Right renal cortex interstitium (tissue), 3 donors: ENCODE measurements around the gene ZDHHC16. TPM values are rescaled to one million over a fixed set of nuclear protein-coding genes. Genes with fewer than 3 reads are reported as not detected.
"Not testable (repeated sequence)": the region's sequence is repeated elsewhere in the genome, so short reads cannot be mapped to it uniquely, and the experiment has no call there.

Source experiments
- DNase-seq, 3 donors: peaks; one replicate each; pipeline ENCODE4 v3.0.0-alpha.2; 2013; ENCODE audit warnings: low read depth in 3 of 3, low spot score in 2 of 3
- polyA plus RNA-seq, 3 donors: library from polyadenylated mRNA; unstranded; fragments of 120-200 nt; gene quantifications; one replicate each; pipeline ENCODE4 v1.2.1, GENCODE V29; 2013; ENCODE audit not compliant: insufficient read length in 3 of 3

ZDHHC16 gene
- polyA plus RNA-seq = 10 to 100 TPM; 33.9 to 39.8 (median 37.5) TPM

DNA sequence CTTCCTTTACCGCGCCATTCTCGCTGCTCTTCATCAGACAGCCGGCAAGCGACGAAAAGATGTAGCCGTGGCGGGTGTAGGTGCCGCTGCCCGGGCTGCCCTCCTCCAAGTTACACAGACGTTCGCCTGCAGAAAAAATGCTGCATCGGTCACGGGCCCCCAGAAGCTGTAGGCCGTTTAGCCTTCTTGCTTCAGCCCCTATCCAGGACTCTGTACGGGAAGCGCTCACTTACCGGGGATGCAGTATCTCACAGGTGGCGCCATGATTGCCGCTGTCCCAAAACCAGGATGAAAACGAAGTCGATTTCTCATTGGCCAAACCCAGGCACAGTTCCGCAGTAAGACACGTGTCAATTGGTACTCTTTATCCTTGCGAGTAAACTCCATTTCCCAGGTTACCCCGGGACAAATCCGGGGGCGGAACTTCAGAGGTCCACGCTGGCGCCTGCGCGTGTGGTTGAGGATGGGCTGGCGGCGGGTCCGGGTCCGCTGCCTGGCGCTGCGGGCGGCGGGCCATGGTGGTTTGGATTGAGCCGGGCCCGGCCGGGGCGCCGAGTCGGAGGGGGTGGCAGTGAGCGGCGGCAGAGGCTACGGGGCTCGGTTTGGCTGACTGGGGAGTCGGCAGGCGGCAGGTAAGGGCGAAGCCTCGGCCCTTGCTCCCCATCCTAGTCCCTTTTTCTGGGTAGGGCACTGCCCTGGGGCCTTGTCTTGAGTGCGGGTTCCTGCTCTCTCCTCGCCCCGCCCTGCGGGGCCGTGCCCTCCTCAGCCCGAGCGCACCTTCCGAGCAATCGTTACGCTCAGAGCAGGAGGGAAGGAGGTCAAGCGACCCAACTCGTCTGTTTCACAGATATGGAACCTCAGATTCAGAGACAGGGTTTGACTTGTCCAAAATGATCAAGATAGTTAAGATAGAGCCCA, at the start of gene ZDHHC16, which contains the start of gene EXOSC1:
Gene ZDHHC16, plus strand, starts transcription at position 454 of the 918 bp plus-strand sequence. CDS start 5,501 bp downstream, outside the sequence.
Gene EXOSC1, minus strand, starts transcription at position 285 of the 918 bp plus-strand sequence. Its CDS starts 21 bp downstream, at position 264.
- peak; percentile 85 to 91 (median 87) for DNase-seq

DNA sequence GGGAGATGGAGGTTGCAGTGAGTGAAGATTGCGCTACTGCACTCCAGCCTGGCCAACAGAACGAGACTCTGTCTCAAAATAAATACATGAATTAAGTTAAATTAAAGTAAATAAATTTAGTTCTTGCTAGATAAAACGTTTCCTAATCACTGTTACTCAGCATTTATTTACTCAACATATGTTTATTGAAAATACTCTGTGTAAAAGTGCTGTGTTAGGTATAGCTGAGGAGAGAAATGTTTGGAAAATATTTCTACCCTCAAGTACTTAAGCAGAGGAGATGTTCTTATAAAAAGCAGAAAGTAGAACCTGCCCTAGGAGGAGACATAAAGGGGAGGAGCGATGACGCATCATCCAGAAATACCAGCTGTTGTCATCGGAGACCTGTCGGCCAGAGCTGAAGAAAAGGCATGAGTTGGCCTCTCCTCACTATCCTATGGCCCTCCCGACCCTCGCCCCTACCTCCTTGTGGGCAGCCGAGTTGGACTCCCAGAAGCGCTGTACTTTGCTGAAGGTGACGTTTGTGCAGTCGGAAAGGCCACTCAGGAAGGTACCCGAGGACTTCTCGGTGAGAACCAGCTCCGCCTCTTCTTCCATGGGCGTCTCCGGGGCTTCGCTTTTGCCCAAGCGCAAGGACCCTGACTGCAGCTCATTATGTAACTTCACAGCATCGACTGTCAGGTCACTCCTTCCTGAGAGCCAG, 46.0 kb upstream of the ZDHHC16 start:
- DNase-seq = no peak

DNA sequence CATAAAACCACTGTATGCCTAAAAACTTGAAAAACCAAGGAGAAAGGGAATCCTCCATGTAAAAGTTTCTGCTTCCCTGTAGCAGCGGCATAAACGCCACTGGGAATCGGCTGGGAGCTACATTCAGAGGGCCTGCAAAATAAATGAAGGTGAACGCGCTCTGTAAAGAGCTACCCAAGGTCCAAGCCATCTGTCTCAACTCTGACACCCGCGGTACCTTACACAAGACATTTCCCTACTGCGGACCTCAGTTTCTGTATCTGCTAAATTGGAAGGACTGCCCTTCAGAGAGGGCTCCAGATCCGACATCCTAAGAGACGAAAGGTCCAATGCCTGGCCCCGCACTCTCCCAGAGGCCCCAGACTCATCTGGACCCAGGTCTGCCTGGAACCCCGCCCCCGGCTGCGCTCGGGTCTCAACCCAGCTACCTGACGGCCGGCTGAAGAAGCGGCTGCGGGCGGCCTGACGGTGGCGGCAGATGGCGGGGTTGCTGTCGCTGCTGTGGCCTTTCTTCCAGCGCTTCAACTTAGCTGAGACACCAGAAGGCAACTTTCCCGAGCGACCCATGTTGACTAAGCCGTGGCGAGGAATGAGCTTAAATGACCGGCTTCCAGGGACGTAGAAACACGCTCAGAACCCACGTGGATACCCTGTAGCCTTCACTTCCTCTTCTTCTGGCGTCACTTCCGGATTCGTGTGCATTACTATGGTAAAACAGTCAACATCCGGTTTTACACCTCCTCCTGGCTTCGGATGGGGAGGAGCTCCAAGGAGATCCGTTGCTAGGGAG, 45.1 kb upstream of the ZDHHC16 start, which contains the start of gene RRP12:
Gene RRP12, minus strand, starts transcription at position 676 of the 790 bp plus-strand sequence. Its CDS starts 109 bp downstream, at position 567.
- peak; percentile 96 to 98 (median 97) for DNase-seq

DNA sequence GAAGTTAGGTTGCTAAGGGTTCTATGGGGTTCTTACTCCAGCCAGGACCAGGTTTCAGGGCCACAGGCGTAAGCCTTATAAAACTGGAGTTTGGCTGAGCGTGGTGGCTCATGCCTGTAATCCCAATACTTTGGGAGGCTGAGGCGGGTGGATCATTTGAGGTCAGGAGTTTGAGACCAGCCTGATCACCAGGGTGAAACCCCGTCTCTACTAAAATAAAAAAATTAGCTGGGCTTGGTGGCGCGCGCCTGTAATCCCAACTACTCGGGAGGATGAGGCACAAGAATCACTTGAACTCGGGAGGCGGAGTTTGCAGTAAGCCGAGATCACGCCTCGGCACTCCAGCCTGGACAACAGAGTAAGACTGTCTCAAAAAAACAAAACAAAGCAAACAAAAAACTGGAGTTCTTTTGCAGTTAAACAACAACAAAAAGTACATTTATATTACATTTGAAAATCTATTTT, 44.5 kb upstream of the ZDHHC16 start:
- DNase-seq = no peak

DNA sequence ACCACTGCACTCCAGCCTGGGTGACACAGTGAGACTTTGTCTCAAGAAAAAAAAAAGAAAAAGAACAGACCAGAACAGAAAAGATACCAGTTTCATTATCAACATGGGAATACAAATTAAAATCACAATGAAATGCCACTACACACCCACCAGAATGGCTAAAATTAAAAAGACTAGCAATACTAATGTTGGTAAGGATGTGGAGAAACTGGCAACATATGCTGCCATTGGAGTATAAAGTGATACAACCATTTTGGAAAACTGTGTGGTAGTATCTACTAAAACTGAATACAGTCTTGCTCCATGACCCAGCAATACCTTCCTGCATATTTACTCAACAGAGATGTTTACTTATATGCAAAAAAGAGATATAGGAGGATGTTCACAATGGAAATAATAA, 41.9 kb upstream of the ZDHHC16 start:
- DNase-seq = no peak

DNA sequence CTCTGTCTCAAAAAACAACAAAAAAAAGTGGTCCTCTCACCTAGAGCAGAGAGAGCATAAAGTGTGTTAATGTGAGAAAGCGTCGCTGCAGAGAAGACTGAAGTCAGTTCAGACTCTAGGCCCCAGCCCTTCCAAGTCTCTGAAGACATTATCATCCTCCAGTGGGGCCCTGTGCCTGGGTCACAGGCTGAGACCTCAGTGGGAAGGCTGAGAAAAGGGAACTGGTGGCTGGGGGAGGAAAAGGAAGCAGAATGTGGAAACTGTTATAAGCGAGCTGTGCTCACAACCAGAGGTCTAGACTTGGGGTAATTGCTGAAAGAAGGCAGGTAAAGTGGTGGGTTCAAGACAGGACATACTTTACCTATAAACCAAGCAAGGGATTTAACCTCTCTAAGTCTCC, 39.9 kb upstream of the ZDHHC16 start:
- DNase-seq = no peak

DNA sequence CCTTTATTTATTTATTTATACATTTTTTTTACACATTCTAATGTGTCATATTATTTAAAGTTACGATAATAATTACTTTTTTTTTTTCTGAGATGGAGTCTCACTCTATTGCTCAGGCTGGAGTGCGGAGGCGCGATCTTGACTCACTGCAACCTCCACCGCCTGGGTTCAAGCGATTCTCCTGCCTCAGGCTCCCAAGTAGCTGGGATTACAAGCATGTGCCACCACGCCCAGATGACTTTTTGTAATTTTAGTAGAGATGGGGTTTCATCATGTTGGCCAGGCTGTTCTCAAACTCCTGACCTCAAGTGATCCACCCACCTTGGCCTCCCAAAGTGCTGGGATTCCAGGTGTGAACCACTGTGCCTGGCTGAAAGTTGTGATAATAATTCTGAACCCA, 39.5 kb upstream of the ZDHHC16 start:
- not testable (repeated sequence) for DNase-seq

DNA sequence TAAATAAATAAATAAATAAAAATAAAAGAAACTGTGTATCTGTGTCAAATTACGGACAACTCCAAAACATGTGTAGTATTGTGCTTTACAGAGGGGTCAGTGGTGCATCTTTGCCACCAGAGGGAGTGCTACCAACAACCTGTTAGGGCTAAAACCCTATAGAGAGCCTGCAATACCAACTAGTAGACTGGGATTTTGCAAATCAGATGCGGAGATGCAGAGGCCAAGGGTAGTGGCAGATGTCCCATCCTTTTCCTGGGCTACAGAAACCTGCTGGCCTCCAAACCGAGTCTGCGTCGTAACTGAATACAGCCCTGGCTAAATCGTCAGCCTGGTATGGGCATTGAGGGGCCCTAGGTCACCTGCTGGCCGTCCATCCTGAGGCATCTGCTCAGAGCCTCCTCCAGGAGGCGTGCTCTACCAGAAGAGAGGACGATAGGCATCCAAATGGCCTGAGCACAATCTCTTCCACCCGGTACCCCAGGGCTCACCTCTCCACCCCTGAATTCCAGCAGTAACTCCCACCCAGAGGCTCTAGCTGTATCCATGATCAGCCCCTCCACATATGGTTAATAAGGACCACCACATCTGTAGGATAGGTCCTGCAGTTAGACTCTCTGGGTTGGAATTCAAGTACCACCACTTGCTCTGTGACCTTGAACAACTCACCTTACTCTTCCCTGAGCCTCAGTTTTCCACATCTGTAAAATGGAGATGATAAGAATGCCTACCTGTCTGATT, 38.6 kb upstream of the ZDHHC16 start:
- no peak for DNase-seq

DNA sequence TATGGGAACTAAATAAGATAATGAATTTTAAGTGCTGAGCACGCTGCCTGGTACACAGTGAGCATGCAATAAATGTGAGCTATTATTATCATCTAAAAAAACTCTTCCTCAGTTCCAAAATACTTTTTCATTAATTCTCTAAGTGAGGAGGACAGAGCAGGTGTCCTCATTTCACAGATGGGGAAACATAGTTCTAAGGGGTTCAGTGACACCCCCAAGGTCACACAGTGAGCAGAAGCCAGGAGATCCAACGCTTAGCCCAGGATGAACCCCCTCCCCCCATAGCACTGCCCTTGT, 38.1 kb upstream of the ZDHHC16 start:
- no peak for DNase-seq

DNA sequence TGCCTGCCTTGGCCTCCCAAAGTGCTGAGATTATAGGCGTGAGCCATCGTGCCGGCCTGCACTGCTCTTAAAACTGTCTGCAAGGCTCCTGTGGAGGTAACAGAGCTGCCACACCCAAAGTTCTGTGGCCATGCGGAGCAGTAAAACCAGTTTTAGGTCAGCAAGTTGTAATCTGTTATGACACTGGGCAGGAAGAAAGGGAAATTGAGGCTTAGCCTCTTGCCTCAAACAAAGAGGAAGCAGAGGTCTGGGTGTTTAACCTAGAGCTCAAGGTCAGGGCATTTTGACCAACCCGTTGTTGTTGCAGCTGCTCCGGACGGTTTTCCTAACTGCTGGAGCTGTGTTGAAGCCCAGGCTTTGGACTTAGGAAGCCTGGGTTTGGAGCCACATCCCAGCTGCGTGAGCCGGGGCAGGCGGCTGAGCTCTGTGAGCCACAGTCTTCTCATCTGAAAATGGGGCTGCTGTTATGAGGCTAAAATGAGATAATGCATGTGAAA, 37.4 kb upstream of the ZDHHC16 start:
- DNase-seq = no peak

DNA sequence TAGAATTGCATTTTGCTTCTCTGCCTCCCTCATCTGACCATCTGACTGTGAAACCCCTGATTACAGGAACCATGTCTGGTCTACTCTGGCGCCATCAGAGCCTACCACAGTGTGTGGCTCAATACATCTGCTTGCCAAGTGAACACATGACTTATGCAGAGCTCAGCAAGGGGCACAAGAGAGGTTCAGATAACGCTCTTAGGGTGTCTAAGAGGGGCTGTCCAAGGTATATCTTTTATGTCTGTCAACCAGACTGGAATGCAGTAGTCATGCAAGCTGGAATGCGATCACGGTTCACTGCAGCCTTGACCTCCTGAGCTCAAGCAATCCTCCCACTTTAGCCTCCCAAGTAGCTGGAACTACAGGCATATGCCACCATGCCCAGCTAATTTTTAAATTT, 34.6 kb upstream of the ZDHHC16 start:
- DNase-seq = no peak

DNA sequence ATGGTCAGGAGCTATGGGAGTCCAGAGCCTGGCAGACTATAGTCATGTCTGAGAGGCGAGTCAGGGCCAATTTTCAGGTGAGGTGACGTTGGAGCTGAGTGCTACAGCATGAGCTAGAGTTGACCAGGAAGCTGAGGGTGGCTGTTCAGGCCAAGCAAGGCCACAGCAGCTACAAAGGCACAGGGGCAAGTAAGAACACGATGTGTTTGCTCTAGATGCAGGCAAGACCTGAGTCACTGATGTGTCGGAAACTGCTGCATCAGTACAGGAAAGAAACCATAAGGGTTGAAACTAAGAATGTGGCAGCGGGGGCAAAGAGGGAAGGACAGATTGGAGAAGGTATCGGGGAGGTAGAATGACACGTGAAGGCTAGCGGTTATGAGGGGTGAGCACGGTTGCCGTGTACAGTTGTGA, 33.1 kb upstream of the ZDHHC16 start:
- DNase-seq = no peak

DNA sequence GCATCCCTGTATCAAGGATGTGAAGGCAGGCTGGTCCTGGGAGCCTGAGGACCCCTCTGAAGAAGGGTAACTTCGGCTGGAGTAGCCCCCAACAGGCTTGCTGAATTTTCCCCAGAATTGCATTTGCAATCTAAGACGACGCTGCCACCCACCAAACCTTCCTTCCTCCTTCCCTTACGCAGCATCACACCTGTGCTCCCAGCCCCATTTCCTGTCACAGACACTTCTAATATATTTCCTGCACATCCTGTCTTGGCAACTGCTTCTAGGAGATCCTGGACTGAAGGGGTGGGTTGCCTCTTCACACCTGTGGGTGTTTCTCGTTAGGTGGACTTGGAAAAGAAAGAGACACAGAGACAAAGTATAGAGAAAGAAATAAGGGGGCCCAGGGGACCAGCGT, 29.4 kb upstream of the ZDHHC16 start:
- no peak for DNase-seq

DNA sequence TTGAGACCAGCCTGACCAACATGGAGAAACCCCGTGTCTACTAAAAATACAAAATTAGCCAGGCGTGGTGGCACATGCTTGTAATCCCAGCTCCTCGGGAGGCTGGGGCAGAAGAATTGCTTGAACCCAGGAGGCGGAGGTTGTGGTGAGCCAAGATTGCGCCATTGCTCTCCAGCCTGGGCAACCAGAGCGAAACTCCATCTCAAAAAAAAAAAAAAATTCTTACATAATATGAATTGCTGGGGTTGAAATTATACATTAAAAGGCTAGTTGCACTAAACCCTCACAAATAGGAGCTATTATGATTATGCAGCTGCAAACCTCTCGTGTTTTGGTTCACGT, 22.2 kb upstream of the ZDHHC16 start:
- not testable (repeated sequence) for DNase-seq

DNA sequence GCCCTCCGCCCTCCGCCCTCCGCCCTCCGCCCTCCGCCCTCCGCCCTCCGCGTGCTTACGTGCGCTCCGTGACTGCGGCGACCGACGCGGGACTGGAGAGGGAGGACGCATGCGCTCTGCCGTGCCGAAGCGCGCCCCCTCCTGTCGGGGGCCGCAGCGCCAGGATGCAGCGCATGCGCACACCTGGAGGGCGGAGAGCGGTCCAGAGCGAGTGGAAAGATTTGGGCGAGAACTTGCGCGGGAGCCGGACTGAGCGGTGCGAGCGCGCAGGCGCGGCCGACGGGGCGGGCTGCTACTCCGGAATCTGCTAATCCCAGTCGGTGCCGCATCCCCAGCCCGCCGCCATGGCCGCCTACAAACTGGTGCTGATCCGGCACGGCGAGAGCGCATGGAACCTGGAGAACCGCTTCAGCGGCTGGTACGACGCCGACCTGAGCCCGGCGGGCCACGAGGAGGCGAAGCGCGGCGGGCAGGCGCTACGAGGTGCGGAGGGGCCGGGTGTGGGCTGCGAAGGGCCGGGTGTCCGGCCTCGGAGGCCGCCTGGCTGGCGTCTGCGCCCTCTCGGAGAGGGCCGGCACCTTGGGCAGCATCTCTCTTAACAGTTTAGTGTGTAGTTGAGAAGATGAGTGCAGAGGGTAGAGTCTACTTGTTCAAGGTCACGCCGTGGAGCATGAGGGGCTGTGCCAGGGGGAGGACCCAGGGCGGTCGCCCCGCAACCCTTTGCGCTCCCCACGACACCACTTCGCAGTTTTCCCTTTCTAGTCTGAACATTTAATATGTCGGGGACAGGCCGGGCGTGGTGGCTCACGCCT, 19.8 kb upstream of the ZDHHC16 start, which contains the start of gene PGAM1:
Gene PGAM1, plus strand, starts transcription at position 228 of the 812 bp plus-strand sequence. Its CDS starts 117 bp downstream, at position 345.
- DNase-seq = peak; percentile 88 to 92 (median 90)

DNA sequence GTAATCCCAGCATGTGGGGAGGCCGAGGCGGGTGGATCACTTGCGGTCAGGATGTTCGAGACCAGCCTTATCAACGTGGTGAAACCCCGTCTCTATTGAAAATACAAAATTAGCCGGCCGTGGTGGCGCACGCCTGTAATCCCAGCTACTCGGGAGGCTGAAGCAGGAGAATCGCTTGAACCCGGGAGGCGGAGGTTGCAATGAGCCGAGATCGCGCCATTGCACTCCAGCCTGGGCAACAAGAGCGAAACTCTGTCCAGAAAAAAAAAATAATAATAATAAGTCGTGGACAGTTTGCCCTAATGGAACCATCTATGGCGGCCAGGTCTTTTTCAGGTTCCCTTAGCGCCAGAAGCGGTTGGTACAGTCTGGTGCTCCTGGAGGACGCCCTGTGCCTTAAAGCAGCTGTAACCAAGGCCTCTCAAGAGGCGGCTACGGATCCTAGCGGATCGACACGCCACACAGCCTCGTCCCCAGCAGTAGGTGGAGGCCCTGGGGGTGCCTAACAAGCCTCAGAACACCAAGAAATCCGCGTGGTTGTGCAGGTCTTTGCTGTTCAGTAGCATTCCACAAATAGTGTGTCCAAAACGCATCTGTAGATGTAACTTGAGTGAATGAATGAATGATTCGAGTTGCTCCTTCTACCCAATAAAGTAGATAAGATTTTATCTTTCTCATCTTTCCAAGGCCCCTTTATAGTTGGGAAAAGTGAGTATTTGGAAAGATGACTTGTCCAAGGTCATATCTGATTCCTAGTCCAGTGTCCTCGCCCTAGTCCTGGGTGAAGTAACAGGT, 19.0 kb upstream of the ZDHHC16 start:
- DNase-seq = no peak

DNA sequence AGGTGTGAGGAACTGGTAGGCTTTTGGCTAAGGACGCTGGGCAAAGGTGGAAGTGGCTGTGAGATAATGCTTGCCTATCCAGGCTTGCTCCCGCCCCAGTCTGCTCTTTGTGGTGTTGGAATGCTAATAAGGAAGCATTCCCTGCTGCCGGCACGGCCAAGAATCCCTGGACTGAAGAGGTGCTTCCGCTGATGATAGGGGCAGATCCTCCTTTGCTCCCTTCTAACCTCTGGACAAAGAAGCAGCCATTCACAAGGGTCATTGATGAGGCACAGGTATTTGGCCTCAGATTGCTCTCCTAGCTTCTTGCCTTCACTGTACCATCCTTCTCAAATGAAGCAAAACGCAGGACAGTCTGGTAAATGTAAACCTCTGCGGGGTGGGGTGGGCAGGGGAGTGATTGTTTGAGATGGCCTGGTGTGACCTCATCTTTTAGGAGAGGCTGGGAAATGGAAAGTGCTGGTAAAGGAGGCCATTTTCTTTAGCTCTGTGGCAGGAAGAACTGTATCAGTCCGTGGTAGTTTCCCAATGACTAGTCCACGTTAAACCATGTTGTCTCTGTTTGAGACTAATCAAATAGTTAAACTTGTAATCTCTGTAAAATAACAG, 18.3 kb upstream of the ZDHHC16 start:
- DNase-seq = no peak

DNA sequence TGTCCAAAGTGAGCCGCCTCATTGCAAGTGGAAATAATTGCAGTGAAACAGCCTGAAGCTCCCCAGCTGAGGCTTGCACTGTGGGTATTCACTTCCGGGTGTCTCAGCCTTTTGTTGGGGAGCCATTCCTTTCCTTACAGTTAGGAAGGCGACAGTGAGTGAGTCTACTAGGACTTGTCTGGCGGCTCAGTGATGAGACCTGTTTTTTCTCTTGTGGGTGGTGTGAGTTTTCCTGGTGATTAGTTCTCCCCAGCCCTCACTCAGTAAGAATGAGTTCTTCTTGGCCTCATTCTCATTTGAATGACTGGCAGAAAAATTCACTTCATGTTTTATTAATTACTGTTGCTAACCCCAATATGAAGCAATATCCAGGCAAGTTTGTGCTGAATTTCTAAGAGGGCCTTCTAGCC, 17.4 kb upstream of the ZDHHC16 start:
- DNase-seq = no peak
